COR-L47 (cell line): ENCODE data around the gene WNK1.
"Not testable (repeated sequence)": the region's sequence is repeated elsewhere in the genome, so short reads cannot be mapped to it uniquely, and the experiment has no call there.

ENCODE experiments used
- DNase-seq: peaks from one replicate; lab custom pipeline; 2025; lab: John Stamatoyannopoulos, UW

WNK1 gene

DNA sequence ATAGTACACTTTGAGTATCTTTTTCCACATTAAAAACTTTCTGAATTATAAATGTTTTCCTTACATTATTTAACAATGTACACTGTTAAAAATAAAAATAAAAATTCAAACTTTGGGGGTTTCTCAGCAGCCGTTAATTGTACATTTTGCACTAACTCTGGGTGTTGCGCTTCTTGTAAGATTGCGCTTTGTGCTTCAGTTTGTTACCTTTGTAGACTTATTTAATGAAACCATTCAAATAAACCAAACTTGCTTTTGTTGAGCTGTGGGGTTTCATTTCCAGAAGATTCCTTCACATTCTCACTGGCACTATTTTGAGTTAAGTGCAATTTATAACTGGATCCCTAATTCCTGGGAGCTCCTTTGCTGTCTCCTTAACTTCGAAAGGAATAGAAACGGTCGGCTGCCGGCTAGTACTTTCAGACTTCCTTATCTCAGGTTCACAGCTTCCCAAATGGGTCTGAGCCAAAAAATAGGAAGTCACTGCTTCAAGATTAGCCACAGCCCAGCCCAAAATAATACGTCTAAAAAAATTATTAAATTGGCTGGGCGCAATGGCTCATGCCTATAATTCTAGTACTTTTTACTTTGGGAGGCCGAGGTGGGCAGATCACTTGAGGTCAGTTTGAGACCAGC, 158.9 kb downstream of the WNK1 start:
- no peak for DNase-seq

DNA sequence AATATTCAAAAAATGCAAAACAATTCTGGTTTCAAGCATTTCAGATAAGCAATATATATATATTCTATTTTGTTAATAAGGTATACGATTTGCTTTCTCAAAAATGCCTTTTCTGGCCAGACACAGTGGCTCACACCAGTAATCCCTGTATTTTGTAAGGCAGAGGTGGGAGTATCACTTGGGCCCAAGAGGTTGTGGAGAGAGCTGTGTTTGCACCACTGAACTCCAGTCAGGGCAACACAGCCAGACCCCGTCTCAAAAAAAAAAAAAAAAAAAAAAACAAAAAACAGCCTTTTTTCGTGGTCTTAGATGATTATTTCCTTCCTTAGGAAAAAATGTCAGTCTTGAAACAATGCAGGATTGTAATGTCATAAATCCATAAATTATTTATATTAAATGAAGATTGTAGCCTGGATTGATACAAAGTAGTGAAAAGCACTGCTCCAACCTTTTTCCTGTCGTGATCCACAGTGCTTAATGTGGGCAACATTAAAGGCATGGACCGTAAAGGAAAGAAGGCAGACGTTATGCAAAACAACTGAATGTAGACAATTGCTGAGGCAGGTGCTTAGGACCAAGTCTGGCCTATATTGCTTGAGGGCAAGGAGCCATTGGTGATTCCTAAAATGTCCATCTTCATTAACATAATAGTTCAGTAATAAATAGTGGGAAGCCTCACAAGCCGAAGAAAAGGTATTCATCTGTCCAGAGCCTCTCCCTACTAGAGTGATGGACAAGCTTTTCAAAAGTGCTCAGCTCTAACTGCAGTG, 160.3 kb downstream of the WNK1 start:
- DNase-seq: no peak

DNA sequence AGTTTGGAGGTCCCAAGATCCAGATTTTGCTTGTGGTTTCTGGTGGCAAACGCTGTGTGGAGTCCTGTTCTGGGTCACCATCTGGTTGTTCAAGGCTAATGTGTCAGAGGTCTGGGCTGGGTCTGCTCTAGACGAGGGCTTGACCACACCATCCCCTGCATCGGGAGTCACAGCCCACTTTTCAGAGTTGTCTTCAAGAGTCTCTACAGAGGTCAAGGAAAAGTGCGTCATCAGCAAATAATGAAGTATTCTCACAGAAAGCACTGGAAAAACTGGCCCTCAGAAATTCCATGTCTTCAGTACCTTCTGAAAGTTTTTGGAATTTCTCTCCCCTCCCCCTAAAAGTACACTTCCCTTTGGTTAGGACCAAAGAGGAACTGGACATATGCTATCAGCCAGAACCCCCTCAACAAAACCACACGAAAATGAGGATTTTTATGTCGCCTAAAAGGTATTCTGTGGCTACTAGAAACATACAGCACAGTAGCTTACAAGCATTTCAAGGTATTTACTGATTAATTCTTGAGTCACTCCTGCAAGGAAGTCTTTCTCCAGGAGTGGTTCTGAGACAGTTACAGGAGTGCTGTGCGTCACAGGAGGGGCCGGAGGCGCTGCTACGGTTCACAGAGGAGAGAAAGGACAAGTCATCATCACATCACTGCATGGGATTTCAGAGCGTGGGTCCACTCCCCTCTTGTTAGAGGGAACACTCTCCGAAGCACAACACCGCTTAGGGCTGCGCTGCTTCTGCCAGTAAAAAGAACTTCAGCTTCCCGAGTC, 161.7 kb downstream of the WNK1 start:
- DNase-seq: no peak

DNA sequence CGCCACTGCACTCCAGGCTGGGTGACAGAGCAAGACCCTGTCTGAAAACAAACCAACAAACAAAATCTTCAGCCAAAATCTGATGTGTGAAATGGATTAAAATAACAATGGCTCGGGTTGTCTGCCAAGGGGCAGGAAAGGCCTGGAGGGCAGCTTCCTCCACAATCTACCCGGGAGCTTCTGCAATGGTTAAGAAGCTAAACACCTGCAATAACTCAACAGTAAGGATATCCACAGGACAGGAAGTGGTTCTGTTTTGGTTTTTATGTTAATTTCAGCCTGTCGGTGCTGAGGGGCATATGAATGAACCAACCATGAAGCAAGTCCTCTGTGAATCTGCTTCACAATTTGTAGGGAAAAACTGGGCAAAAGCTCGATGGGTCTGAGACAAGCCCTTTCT, 162.7 kb downstream of the WNK1 start:
- no peak for DNase-seq

DNA sequence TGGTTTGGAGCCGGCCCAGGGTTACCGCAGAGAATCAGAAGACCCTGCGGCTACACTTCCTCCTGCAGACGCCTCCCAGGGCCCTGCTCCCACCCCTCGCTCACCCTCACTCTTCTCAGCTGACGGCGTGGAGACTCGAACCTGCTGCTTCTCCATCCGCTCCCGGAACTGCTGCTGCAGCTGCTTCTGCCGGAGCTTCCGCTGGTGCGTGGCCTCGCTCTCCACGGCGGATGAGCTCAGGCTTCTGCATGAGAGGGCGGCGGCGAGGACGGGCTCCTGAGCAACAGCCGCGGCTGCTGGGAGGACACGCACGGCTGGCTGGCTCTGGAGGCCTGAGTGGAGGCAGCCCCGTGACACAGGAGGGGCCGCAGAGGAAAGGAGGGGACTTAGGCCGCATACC, 163.9 kb downstream of the WNK1 start:
- no peak for DNase-seq

DNA sequence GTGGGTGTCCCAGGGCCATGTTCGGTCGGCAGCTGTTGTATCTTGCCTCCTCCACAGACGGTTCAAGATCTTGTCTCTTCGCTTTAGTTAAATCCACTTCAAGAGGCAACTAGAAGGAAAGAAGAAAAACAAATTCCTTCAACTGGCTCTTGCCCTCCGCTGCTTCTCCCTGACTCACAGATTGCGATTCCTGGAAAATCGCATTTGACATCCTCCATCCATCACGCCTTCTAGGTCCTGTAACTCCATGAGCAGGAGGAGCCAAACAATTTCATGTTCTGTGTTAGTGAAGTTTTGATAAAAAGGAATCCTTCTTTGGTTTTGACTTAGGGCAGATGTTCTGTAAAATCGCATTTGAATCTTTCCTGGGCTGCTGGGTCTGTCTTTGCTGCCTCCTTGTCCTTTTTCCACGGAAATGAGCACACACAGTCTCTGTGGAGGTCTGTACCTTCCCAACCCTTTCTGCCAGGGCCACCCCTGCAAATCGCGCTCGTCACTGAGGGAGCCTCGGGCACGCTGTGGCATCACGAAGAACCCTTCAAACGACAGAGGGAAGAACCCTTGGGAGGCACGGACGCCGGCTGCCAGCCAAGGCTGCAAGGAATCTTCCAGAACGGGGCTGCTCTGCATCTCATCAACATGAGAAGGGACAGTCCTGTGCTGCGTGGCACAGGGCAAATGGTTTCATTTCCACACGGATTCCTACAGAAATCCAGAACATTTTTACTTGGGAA, 164.5 kb downstream of the WNK1 start:
- DNase-seq: no peak

DNA sequence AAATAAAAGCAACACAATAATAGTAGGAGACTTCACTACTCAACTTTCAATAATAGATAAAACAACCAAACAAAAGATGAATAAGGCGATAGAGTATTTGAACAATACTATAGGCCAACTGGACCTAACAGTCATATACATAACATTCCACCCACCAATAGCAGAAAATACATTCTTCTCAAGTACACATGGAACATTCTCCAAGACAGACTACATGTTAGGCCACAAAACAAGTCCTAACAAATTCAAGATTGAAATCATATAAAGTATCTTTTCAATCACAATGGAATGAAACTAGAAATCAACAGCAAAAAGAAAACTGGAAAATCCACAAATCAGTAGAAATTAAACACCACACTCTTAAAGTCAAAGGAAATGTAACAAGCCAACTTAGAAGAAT, 168.3 kb downstream of the WNK1 start:
- no peak for DNase-seq

DNA sequence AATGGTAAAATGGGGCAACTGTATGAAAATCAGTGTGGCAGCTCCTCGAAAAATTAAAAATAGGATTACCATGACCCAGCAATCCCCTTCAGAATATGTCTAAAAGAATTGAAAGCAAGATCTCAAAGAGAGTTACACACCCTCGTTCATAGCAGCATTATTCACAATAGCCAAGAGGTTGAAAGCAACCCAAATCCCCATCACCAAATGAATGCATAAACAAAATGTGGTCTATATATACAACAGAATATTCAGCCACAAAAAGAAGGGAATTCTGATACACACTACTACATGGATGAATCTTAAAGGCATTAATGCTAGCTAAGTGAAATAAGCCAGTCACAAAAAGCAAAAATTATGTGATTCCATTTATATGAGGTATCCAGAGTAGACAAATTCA, 169.9 kb downstream of the WNK1 start:
- DNase-seq: no peak

DNA sequence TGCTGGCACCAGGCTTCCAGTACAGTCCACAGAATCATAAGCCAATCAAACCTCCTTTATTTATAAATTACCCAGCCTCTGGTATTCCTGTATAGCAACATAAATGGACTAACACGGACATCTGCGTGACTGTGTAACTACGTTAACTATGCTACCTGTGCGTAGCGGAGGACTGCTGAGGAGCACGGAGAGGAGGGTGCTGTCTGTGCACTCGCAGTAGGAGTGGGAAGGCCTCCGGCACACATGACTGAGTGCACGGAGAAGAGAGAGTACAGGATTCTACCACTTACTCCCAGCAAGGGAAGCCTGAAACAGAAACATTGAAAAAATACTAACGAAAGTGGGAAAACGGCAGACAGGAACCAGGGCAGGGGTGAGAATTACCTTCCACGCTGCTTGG, 174.3 kb downstream of the WNK1 start:
- no peak for DNase-seq

DNA sequence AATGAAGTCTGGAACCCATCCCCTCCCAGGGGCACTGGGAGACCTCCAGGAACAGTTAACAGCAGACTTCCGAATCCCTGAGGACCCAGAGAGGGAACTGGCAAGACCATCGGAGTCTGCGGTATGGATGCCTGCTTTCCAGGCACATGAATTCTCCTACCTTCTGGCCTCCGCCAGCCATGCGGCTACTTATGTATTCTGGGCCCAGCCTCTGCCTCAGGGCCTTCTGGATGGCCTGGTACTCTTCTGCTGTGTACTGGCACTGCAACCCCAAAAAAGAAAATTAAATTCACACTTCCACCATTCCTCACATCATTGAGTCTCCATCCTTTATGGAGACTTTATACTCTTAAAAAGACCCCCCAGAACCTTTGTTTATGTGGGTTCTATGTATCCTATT, 178.7 kb downstream of the WNK1 start:
- DNase-seq: no peak

DNA sequence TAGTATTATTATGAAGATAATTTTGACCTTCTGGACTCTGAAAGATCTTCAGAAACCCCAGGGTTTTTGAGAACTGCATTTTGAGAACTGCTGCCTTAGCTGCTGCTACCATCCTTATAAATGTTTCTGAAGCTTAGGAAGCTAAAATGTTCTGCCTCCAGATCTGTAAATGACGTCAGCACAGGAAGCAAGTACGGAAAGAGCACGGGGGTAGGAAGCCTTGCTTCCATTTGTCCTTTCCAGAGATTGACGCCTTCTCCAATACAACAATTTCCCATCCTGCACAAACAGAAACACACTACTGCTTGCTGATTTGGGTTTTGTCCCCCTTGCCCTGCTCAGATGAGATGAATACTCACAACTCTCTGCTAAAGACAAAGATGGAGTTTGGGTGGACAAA, 179.2 kb downstream of the WNK1 start:
- DNase-seq: no peak

DNA sequence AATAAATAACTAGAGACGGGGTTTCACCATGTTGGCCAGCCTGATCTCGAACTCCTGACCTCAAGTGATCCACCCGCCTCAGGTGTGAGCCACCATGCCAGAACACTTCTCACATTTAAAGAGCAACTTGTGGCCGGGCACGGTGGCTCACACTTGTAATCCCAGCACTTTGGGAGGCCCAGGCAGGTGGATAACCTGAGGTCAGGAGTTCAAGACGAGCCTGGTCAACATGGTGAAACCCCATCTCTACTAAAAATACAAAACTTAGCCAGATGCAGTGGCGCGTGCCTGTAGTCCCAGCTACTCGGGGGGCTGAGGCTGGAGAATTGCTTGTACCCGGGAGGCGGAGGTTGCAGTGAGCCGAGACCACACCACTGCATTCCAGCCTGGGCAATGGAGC, 183.5 kb downstream of the WNK1 start:
- DNase-seq: not testable (repeated sequence)

DNA sequence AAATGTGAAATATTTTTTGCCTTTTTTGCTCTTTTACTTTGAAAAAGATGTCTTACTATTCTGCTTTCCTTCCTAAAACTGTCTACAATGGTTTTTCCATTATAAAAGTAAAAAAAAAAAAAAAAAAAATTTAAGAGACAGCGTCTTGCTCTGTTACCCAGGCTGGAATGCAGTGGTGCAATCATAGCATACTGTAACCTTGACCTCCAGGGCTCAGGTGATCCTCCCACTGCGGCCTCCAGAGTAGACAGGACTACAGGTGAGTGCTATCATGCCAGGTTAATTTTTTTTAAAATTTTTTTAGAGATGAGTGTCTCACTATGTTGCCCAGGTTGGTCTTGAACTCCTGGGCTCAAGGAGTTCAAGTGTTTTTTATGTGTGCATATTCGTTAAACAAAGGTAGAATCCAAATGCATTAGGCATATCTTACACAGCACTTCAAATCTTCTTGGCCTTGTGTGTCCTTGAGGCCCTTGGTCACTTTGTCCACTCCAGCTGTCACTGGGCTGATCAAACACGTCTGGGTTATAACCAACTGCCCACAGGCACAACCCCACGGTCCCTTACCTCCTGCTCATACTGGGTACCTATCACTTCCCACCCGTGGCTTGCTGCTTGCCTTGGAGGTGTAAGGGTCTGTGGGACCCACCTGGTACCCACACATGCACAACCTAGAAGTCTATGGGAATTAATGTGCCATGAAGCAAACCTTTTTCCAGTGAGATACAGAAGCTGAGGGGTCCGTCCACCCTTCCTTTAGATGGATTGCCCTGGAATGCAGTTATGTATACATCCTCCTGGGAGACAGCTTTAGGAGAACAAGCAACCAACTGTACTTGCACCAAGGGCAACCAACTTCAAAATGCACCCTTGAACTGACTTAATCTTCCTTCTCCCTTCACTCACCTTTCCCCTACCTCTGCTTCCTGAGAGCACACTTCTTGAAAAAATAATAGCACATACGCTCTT, 184.3 kb downstream of the WNK1 start:
- DNase-seq: no peak

DNA sequence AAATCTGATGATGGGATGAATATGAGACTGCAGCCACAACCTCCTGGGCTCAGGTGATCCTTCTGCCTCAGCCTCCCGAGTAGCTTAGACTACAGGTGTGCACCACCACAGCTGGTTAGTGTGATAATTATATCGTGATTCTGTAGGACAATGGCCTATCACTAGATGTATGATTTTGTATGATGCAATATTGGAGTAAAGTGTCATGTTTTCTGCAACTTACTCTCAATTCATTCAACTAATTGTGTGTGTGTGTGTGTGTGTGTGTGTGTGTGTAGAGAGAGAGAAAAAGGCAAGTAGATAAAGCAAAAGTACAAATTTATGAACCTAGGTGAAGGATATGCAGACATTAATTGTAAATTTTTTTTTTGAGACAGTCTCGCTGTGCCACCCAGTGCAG, 186.4 kb downstream of the WNK1 start:
- DNase-seq: no peak

DNA sequence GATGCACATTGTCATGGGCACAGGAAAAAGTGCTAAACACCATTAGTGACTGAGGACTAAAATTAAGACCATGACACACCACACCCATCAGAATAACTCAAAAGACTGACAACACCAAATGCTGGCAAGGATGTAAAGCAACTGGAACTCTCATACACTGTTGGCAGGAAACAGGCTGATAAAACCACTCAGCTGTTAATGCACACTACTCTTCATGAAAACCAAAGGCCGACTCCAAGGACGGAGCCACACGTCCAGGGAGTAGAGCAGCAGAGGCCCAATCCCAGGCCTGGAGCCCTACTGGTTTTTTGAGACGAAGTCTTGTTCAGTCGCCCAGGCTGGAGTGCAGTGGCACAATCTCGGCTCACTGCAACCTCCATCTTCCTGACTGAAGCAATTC, 190.7 kb downstream of the WNK1 start:
- DNase-seq: no peak

DNA sequence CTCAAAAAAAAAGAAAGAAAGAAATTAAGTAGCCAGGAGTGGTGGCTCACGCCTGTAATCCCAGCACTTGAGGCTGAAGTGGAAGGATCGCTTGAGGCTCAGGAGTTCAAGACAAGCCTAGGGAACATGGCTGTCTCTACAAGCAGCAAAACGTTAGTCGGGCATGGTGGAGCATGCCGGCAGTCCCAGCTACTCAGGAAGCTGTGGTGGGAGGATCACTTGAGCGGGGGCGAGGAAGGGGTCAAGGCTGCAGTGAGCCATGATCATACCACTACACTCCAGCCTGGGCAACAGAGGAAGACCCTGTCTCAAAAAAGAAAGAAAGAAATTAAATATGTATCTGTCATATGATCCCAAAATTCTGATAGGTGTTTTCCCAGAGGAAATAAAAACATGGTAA, 191.8 kb downstream of the WNK1 start:
- no peak for DNase-seq

DNA sequence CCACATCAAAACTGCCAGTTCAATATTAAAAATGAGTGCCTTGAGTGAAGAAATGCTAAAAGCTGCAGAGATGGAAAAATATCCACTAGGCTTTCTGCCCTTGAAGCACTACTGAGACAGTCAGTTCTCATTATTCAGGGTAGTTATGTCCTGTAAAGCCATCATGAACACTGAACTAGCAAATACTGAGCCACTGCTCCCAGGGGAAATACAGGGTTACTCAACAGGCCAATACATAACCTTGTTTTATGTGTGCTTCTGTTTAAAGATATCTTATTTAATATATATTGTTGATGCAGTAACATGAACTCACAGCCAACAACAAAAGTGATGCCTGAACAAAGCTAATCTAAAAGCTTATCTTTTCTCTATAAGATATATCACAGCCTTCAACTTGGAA, 193.8 kb downstream of the WNK1 start:
- no peak for DNase-seq

DNA sequence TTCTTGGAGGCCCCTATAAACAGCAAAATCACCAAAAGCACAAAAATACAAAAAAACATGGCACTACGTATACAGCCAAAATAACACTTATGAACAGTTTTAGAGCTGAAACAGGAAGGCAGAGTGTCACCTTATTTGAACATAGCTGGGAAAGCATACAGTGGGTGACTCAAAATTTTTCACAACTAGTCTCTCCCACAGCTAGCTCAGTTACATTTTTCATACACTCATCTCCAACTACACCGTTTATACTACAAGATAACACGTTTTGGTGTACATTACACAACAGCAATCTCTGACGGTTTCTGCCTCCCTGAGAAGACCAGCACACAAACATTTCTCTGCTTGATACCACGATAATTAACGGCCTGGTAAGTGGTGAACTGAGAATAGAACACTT, 194.3 kb downstream of the WNK1 start:
- DNase-seq: no peak

DNA sequence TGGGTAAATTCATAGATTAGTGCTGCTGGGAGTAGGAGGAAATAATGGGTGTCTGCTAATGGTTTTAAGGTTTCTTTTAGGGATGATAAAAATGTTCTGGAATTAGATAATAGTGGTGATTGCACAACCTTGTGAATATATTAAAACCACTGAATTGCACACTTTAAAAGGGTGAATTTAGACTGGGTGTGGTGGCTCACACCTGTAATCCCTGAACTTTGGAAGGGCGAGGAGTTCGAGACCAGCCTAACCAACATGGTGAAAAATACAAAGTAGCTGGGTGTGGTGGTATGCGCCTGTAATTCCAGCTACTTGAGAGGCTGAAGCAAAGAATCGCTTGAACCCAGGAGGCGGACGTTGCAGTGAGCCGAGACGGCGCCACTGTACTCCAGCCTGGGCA, 195.9 kb downstream of the WNK1 start:
- no peak for DNase-seq

DNA sequence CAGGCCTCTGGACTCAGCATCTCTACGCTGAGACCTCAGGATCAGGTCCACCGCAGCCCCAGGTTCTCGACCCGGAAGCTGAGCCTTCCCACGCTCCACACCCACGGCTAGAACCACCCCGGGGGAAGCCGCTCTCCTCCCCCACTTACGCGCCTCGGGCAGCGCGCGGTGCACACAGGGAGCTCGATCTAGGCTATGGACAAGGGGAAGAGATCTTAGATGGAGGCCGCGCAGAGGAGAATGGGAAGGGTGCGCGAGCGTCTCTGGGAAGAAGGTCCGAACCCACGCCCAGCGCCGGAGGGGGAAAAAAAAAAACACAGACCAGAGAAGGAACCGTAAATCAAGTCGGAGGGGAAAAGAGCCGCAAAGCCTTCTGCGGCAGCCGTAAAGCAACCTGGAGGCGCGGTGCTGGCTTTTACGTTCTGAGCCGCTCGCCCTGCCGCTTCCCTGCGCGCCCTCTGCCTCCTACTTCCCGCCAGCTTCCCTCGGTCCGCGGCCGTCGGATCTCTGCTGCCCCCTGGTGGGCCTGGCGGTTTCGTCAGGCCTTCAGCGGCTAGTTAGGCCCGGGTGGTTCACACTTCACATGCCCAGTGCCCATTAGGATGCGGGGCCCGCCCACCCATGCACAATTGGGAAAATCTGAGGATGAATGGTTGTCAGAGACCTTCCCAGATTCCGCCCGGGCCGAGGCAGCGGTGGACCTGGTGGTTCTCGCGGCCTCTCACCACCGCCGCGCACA, 197.2 kb downstream of the WNK1 start, which contains the start of gene RAD52:
RAD52 (minus strand) TSS at position 242 of the 739 bp plus-strand sequence. CDS start 16,636 bp downstream, outside the sequence.
- peak; percentile 99 for DNase-seq
